ENCODE measurements around the gene BICRA. TPM values are rescaled to one million over a fixed set of nuclear protein-coding genes. Genes with fewer than 3 reads are reported as not detected.

BICRA gene
- total RNA-seq, 1 experiment from 2014 or later: 29.3 TPM

DNA sequence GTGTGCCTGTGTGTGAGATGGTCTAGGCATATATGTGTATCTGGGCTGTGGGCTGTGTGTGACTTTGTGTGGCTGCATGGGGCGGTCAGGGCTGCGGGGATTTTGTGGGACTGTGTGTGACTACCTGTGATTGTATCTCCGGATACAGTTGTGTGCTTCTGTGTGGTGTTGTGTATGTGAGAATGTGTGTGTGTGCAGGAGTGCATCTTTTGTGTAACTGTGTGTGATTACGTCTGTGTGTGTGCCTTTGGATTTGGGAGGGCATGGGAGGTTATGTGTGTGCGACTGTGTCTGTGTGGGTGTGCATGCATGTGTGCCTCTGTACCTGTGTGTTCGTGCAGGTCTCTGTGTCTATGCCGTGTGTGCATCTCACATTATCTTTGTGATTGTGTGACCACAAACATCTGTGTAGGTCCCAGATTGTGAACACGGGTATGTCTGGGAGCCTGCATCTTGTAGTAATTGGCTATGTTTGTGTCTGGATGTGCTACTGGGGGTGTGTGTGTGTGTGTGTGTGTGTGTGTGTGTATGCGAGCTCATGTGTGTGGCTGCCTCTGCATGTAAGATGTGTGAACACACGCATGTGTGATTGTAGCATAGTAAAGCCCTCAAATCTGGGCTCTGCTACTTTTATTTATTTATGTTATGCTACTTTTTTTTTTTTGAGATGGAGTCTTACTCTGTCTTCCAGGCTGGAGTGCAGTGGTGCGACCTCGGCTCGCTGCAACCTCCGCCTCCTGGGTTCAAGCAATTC lies 111.9 kb downstream of the BICRA start:
- H3K27me3 ChIP-seq (ENCODE audit: insufficient read depth, low read length): no peaks in the 10 kb centered on the region
- H2BK15ac ChIP-seq (ENCODE audit: low read depth, low read length): no peak overlapping the region; the same call in 1 of the 2 replicates
- H3K14ac ChIP-seq (ENCODE audit: insufficient read depth, low read length): no peak overlapping the region
- Mint-ChIP-seq H3K9me3 (peaks cover 0 to 3% of the 10 kb centered on the region in 2 experiments; a peak in 1 of 5 replicates), H3K27ac (no peak overlapping the region; a peak in 1 of 7 replicates), H3K27me3 (ENCODE audit: low read depth) (no peaks in the 10 kb centered on the region), H3K4me3 (no peak overlapping the region), H3K36me3 (ENCODE audit: insufficient read depth in 1 of 3, low read depth in 3 of 3) (peaks cover 0 to 14% (median 12%) of the 10 kb centered on the region in 3 experiments; a peak in 4 of 7 replicates), H3K4me1 (peaks cover 3 to 4% of the 10 kb centered on the region in 2 experiments)
- no peak overlapping the region for H4K5ac ChIP-seq (ENCODE audit: insufficient read length, low read depth, low read length)
- H3K9ac ChIP-seq (ENCODE audit: extremely low read depth, insufficient read length, low read length): no peak overlapping the region
- H2AK5ac ChIP-seq (ENCODE audit: insufficient read length, low read length): no peak overlapping the region
- H4K20me1 ChIP-seq (ENCODE audit: control insufficient read depth, insufficient read depth, insufficient read length): no peaks in the 10 kb centered on the region
- H4K8ac ChIP-seq (replicated peaks; ENCODE audit: insufficient read length, low read depth, low read length): no peak overlapping the region
- H4K91ac ChIP-seq (ENCODE audit: insufficient read length, low read depth, low read length): no peak overlapping the region
- H2AFZ ChIP-seq (ENCODE audit: low read length): no peak overlapping the region
- H3T11ph ChIP-seq (ENCODE audit: low read length): no peak overlapping the region
- no peak overlapping the region for H3K56ac ChIP-seq (ENCODE audit: insufficient read length, low read depth, low read length)
- no peak overlapping the region for H2BK12ac ChIP-seq (ENCODE audit: insufficient read length, low read depth, low read length)
- H3K23me2 ChIP-seq (ENCODE audit: insufficient read length, low read depth, low read length, poor library complexity, severe bottlenecking): no peaks in the 10 kb centered on the region
- H3K4ac ChIP-seq (ENCODE audit: low read depth, low read length): no peak overlapping the region
- no peak overlapping the region for H2BK120ac ChIP-seq (ENCODE audit: low read depth, low read length, poor library complexity, severe bottlenecking)
- TF ChIP-seq, protein P1, sequence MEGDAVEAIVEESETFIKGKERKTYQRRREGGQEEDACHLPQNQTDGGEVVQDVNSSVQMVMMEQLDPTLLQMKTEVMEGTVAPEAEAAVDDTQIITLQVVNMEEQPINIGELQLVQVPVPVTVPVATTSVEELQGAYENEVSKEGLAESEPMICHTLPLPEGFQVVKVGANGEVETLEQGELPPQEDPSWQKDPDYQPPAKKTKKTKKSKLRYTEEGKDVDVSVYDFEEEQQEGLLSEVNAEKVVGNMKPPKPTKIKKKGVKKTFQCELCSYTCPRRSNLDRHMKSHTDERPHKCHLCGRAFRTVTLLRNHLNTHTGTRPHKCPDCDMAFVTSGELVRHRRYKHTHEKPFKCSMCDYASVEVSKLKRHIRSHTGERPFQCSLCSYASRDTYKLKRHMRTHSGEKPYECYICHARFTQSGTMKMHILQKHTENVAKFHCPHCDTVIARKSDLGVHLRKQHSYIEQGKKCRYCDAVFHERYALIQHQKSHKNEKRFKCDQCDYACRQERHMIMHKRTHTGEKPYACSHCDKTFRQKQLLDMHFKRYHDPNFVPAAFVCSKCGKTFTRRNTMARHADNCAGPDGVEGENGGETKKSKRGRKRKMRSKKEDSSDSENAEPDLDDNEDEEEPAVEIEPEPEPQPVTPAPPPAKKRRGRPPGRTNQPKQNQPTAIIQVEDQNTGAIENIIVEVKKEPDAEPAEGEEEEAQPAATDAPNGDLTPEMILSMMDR (conservative IDR thresholded peaks at IDR 0.05): no peak
- H3K27ac ChIP-seq (ENCODE audit: insufficient read length, low read depth, low read length): no peak overlapping the region
- H3K4me2 ChIP-seq (ENCODE audit: insufficient read depth, insufficient read length, low read length): no peak overlapping the region
- DNase-seq: no peak
- H3K79me1 ChIP-seq (ENCODE audit: insufficient read depth, low read depth, low read length, poor library complexity, severe bottlenecking): no peaks in the 10 kb centered on the region
- WGBS (ENCODE audit: extremely low coverage, insufficient read length, low lambda C conversion rate): no CpG with 5 or more reads among the region's 14 CpGs
- no peak overlapping the region for H3K23ac ChIP-seq (ENCODE audit: insufficient read length, low read depth, low read length)
- no peaks in the 10 kb centered on the region; the same call in 1 of the 2 replicates for H3K4me1 ChIP-seq (ENCODE audit: insufficient read depth, low read length)
- H3K9me3 ChIP-seq (ENCODE audit: control insufficient read depth, low read depth, low read length): no peaks in the 10 kb centered on the region
- no peak overlapping the region for H2BK5ac ChIP-seq (ENCODE audit: insufficient read length, low read length)
- no peaks in the 10 kb centered on the region for H3K79me2 ChIP-seq (ENCODE audit: insufficient read depth, low read length)
- no peak overlapping the region for H2BK20ac ChIP-seq (ENCODE audit: low read depth, low read length, poor library complexity, severe bottlenecking)
- H3K18ac ChIP-seq (ENCODE audit: insufficient read length, low read depth, low read length): no peak overlapping the region

Measured in H9 (cell line).